GM12878 (cell line): ENCODE data around the gene AFF1. TPM values are rescaled to one million over a fixed set of nuclear protein-coding genes. Genes with fewer than 3 reads are reported as not detected.

Source experiments
- BACH1 ChIP-seq: fragments of 450-650 bp; IDR thresholded peaks from 2 replicates; pipeline ENCODE4 v1.6.1; 2017; ENCODE audit warnings: mild to moderate bottlenecking, borderline replicate concordance
- BHLHE40 ChIP-seq, 2 experiments: fragments of 450-650 bp in 1 of 2; IDR thresholded peaks; 2 replicates each; pipeline ENCODE4 v1.6.1; 2011 to 2017; ENCODE audit warnings: low read depth in 2 of 2, borderline replicate concordance in 1 of 2, improper control_type of control experiment in 1 of 2, low read length in 1 of 2, mild to moderate bottlenecking in 1 of 2
- BMI1 ChIP-seq: fragments of 450-650 bp; IDR thresholded peaks from 2 replicates; pipeline ENCODE4 v1.6.1; 2016; ENCODE audit warnings: mild to moderate bottlenecking, moderate library complexity, borderline replicate concordance
- CBX3 ChIP-seq: fragments of 200-600 bp; sonication (generic); IDR thresholded peaks from 2 replicates; pipeline ENCODE4 v1.6.1; 2016; ENCODE audit warnings: low read depth, borderline replicate concordance
- CBX5 ChIP-seq: sonication (generic); IDR thresholded peaks from 2 replicates; pipeline ENCODE4 v1.6.1; 2016; ENCODE audit warnings: low read depth, moderate library complexity, mild to moderate bottlenecking, inconsistent platforms
- DPF2 ChIP-seq: fragments of 450-650 bp; IDR thresholded peaks from 2 replicates; pipeline ENCODE4 v1.6.1; 2017; ENCODE audit warnings: mild to moderate bottlenecking
- ESRRA ChIP-seq: IDR thresholded peaks from 2 replicates; pipeline ENCODE4 v1.6.1; 2012; ENCODE audit warnings: mild to moderate bottlenecking, low read length, improper control_type of control experiment
- FOXK2 ChIP-seq: fragments of 450-650 bp; IDR thresholded peaks from 2 replicates; pipeline ENCODE4 v1.6.1; 2017; ENCODE audit warnings: mild to moderate bottlenecking, moderate library complexity
- GABPA ChIP-seq: IDR thresholded peaks from 2 replicates; pipeline ENCODE4 v1.6.1; 2014; ENCODE audit warnings: antibody characterized with exemption, low read depth, mild to moderate bottlenecking, inconsistent platforms
- IKZF1 ChIP-seq: fragments of 450-650 bp; conservative IDR thresholded peaks from 2 replicates; pipeline ENCODE4 v1.6.1; 2017; ENCODE audit warnings: antibody characterized with exemption, mild to moderate bottlenecking
- KAT2A ChIP-seq: conservative IDR thresholded peaks from 2 replicates; pipeline ENCODE4 v1.6.1; 2011; ENCODE audit warnings: low read depth, low read length; ENCODE audit not compliant: control insufficient read depth
- MEF2B ChIP-seq: fragments of 450-650 bp; IDR thresholded peaks from 2 replicates; pipeline ENCODE4 v1.6.1; 2018; ENCODE audit warnings: mild to moderate bottlenecking, moderate library complexity; ENCODE audit not compliant: partially characterized antibody, poor library complexity, severe bottlenecking
- MYC ChIP-seq: IDR thresholded peaks from 2 replicates; pipeline ENCODE4 v1.6.1; 2011; ENCODE audit warnings: mild to moderate bottlenecking, low read length, moderate library complexity, inconsistent platforms; ENCODE audit not compliant: insufficient read depth, insufficient replicate concordance, insufficient read length, severe bottlenecking
- NFXL1 ChIP-seq: fragments of 450-650 bp; IDR thresholded peaks from 2 replicates; pipeline ENCODE4 v1.6.1; 2017; ENCODE audit warnings: antibody characterized with exemption, mild to moderate bottlenecking, borderline replicate concordance
- NR2F1 ChIP-seq: fragments of 450-650 bp; conservative IDR thresholded peaks from 2 replicates; pipeline ENCODE4 v1.6.1; 2017; ENCODE audit warnings: mild to moderate bottlenecking
- RAD51 ChIP-seq: fragments of 450-650 bp; IDR thresholded peaks from 2 replicates; pipeline ENCODE4 v1.6.1; 2016; ENCODE audit warnings: moderate library complexity, mild to moderate bottlenecking, inconsistent platforms
- SREBF1 ChIP-seq: IDR thresholded peaks from 2 replicates; pipeline ENCODE4 v1.6.1; 2012; ENCODE audit warnings: mild to moderate bottlenecking, low read length
- SRF ChIP-seq, 2 experiments: IDR thresholded peaks; 2 replicates each; pipeline ENCODE4 v1.6.1; 2011; ENCODE audit warnings: low read depth in 2 of 2, low read length in 2 of 2, mild to moderate bottlenecking in 1 of 2, moderate library complexity in 1 of 2
- STAT1 ChIP-seq: fragments of 450-650 bp; conservative IDR thresholded peaks from 2 replicates; pipeline ENCODE4 v1.6.1; 2014; ENCODE audit warnings: antibody characterized with exemption, mild to moderate bottlenecking
- YBX1 ChIP-seq: fragments of 450-650 bp; IDR thresholded peaks from 2 replicates; pipeline ENCODE4 v1.6.1; 2016; ENCODE audit warnings: antibody characterized with exemption
- ZSCAN29 ChIP-seq: fragments of 450-650 bp; IDR thresholded peaks from 2 replicates; pipeline ENCODE4 v1.6.1; 2017; ENCODE audit warnings: mild to moderate bottlenecking, moderate library complexity
- polyA plus RNA-seq, 11 experiments: library from polyadenylated mRNA; depleted of rRNA in 4 of 11; unstranded in 6 of 11; stranded (reverse) in 5 of 11; fragments of >200 nt; fragmentation: Nextera tagmentation in 4 of 11; fragmentation: Illumina TruSeq in 1 of 11; extraction: Ambion mirVana in 4 of 11; extraction: Trizol in 1 of 11; gene quantifications; 1 replicate in 1 of 11; 2 replicates in 10 of 11; pipeline versions ENCODE4 v1.2.1 to v1.2.3, GENCODE V29; 2011 to 2016; ENCODE audit warnings: inconsistent platforms in 2 of 11, missing spikeins in 2 of 11, low read depth in 1 of 11
- total RNA-seq, 4 experiments: library from RNA; depleted of rRNA in 3 of 4; stranded (reverse); fragments of >200 nt in 3 of 4; fragmentation: Illumina TruSeq in 1 of 4; extraction: Trizol in 1 of 4; gene quantifications; 2 replicates each; pipeline versions ENCODE4 v1.2.1 to v1.2.3, GENCODE V29; 2013 to 2021
- TF ChIP-seq, protein P1 (sequence below): fragments of 450-650 bp; IDR thresholded peaks from 2 replicates; pipeline ENCODE4 v1.6.1; 2016; ENCODE audit warnings: mild to moderate bottlenecking
- TF ChIP-seq, protein P2 (sequence below): fragments of 450-650 bp; IDR thresholded peaks from 2 replicates; pipeline ENCODE4 v1.6.1; 2017; ENCODE audit warnings: mild to moderate bottlenecking, low read depth, inconsistent platforms; ENCODE audit not compliant: poor library complexity, severe bottlenecking
- TF ChIP-seq, protein P3 (sequence below): fragments of 450-650 bp; IDR thresholded peaks from 2 replicates; pipeline ENCODE4 v1.6.1; 2016; ENCODE audit warnings: mild to moderate bottlenecking
- TF ChIP-seq, protein P4 (sequence below): fragments of 450-650 bp; IDR thresholded peaks from 2 replicates; pipeline ENCODE4 v1.6.1; 2017; ENCODE audit warnings: borderline replicate concordance

Gene AFF1
- total and polyA plus RNA-seq, 10 of the 15 experiments (the other 5 are each of a cell fraction or from before 2014, with no cell fraction given): 3.5 to 56.1 (median 21.5) TPM

DNA sequence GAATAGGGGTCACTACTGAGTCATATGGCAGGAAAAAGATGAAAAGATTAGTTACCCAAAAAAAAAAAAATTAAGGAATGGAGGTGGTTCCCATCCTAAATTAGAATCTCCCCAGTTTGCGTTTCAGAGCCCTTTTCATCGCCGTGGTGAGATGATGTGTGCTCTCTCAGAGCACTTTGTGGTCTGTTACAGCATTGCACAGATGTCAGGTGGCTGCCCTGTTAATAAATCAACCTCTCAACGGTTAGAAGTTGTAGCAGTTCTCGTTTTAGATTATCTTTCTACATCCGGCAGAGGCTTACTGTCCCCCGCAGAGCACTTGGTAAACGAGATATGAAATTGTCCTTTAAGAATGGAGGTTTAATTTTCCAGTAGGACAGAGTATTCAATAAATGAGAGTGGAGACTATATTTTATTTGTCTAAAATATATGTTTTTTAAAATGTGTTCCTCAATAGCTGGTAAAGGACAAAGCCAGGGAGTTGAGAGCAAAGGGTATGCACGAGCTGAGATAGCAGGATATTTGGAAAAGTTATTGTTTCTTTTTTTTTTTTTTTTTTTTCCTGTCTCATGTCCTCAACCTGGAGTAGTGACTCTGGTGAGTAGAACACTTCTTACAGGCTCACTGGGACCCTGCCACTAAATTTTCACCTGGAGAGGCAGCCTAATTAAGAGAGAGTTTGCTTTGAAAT lies 26.9 kb downstream of the AFF1 start (continued):
- TF ChIP-seq CBX5: peak; percentile 82
- TF ChIP-seq IKZF1: peak; percentile 75; the same call in 1 of the 2 replicates
- TF ChIP-seq KAT2A: no peak
- TF ChIP-seq ZSCAN29: no peak
- no peak for TF ChIP-seq STAT1
- peak; percentile 79 for TF ChIP-seq RAD51
- no peak for TF ChIP-seq MYC
- peak; percentile 49; the same call in 1 of the 2 replicates for TF ChIP-seq BMI1
- no peak for TF ChIP-seq SRF (IDR thresholded peaks at IDR 0.05; ENCODE audit: low read depth in 2 of 2, low read length in 2 of 2)
- TF ChIP-seq YBX1: no peak
- no peak for TF ChIP-seq FOXK2
- TF ChIP-seq, protein P1, sequence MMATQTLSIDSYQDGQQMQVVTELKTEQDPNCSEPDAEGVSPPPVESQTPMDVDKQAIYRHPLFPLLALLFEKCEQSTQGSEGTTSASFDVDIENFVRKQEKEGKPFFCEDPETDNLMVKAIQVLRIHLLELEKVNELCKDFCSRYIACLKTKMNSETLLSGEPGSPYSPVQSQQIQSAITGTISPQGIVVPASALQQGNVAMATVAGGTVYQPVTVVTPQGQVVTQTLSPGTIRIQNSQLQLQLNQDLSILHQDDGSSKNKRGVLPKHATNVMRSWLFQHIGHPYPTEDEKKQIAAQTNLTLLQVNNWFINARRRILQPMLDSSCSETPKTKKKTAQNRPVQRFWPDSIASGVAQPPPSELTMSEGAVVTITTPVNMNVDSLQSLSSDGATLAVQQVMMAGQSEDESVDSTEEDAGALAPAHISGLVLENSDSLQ: peak; percentile 89
- TF ChIP-seq ESRRA: no peak
- TF ChIP-seq, protein P2, sequence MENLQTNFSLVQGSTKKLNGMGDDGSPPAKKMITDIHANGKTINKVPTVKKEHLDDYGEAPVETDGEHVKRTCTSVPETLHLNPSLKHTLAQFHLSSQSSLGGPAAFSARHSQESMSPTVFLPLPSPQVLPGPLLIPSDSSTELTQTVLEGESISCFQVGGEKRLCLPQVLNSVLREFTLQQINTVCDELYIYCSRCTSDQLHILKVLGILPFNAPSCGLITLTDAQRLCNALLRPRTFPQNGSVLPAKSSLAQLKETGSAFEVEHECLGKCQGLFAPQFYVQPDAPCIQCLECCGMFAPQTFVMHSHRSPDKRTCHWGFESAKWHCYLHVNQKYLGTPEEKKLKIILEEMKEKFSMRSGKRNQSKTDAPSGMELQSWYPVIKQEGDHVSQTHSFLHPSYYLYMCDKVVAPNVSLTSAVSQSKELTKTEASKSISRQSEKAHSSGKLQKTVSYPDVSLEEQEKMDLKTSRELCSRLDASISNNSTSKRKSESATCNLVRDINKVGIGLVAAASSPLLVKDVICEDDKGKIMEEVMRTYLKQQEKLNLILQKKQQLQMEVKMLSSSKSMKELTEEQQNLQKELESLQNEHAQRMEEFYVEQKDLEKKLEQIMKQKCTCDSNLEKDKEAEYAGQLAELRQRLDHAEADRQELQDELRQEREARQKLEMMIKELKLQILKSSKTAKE: peak; percentile 60
- peak; percentile 27; the same call in 1 of the 2 replicates for TF ChIP-seq BACH1
- TF ChIP-seq NR2F1: peak; percentile 74; the same call in 1 of the 2 replicates
- TF ChIP-seq CBX3: no peak
- no peak for TF ChIP-seq SREBF1
- TF ChIP-seq, protein P3, sequence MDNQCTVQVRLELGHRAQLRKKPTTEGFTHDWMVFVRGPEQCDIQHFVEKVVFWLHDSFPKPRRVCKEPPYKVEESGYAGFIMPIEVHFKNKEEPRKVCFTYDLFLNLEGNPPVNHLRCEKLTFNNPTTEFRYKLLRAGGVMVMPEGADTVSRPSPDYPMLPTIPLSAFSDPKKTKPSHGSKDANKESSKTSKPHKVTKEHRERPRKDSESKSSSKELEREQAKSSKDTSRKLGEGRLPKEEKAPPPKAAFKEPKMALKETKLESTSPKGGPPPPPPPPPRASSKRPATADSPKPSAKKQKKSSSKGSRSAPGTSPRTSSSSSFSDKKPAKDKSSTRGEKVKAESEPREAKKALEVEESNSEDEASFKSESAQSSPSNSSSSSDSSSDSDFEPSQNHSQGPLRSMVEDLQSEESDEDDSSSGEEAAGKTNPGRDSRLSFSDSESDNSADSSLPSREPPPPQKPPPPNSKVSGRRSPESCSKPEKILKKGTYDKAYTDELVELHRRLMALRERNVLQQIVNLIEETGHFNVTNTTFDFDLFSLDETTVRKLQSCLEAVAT: peak; percentile 73; the same call in 1 of the 2 replicates
- TF ChIP-seq DPF2: peak; percentile 77; the same call in 1 of the 2 replicates
- TF ChIP-seq NFXL1: no peak
- TF ChIP-seq MEF2B: peak; percentile 68
- TF ChIP-seq, protein P4, sequence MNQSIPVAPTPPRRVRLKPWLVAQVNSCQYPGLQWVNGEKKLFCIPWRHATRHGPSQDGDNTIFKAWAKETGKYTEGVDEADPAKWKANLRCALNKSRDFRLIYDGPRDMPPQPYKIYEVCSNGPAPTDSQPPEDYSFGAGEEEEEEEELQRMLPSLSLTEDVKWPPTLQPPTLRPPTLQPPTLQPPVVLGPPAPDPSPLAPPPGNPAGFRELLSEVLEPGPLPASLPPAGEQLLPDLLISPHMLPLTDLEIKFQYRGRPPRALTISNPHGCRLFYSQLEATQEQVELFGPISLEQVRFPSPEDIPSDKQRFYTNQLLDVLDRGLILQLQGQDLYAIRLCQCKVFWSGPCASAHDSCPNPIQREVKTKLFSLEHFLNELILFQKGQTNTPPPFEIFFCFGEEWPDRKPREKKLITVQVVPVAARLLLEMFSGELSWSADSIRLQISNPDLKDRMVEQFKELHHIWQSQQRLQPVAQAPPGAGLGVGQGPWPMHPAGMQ: no peak; the same call in 1 of the 2 replicates
- peak; percentile 58 to 70; a peak in 2 of 4 replicates for TF ChIP-seq BHLHE40 (IDR thresholded peaks at IDR 0.05; ENCODE audit: borderline replicate concordance in 1 of 2, low read depth in 2 of 2, low read length in 1 of 2)
- peak; percentile 56 for TF ChIP-seq GABPA
